Measurements from ENCODE around the gene GNAZ. TPM values are rescaled to one million over a fixed set of nuclear protein-coding genes. Genes with fewer than 3 reads are reported as not detected.
"Not testable (repeated sequence)": the region's sequence is repeated elsewhere in the genome, so short reads cannot be mapped to it uniquely, and the experiment has no call there.

The GNAZ gene
- polyA plus RNA-seq, 3 donors from 2014 or later = 0.50 to 0.96 TPM; not detected in 1

DNA sequence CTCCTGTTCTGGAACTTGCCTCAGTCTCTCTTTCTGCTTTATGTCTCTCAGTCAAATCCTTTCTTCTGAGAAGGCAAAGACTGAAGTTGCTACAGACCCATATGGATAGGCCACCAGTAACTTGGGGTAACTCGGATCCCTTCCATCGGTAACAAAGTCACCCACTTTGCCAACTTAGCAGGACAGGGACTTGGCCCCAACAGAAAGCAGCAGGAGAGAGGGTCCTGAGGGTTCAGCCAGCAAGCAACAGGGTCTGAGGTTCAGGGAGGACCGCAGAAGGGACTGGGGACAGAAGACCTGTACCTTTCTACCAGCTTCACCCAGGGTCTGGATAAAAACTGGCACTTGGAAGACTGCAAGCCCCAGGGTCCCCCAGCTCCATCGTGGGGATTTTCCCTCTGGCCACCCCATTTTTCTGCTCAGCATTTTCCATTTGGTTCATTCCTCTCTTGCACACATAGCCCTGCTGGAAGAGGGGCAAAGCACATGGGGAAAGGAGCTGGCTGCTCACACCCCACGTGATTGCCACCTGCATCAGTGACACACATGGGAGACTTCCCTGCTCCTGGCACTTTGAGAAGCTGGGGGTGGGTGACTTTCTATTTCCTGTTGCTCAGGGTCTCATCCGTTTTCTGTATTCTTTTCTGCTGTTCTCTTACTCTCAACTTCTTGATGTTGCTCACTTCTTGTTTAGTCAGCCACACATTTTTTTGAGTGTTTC, 34.6 kb upstream of the GNAZ start:
- Mint-ChIP-seq H3K36me3 (no peaks in the 10 kb centered on the region), H3K4me3 (no peak overlapping the region), H3K27ac (no peak overlapping the region), H3K9me3 (no peaks in the 10 kb centered on the region), H3K4me1 (no peaks in the 10 kb centered on the region), H3K27me3 (ENCODE audit: low read depth in 3 of 3) (peaks cover 0 to 7% (median 2%) of the 10 kb centered on the region in 3 donors)
- DNase-seq = no peak

- Mint-ChIP-seq H3K9me3 (no peaks in the 10 kb centered on the region), H3K27ac (no peak overlapping the region), H3K27me3 (ENCODE audit: low read depth in 3 of 3) (peaks cover 0 to 7% (median 2%) of the 10 kb centered on the region in 3 donors), H3K36me3 (no peaks in the 10 kb centered on the region), H3K4me3 (no peak overlapping the region), H3K4me1 (no peaks in the 10 kb centered on the region)
- DNase-seq = no peak
Measured at GRCh38 chr22:23036684-23037428, 33.5 kb upstream of the GNAZ start.

GRCh38 chr22:23037429-23038333, 32.6 kb upstream of the GNAZ start:
- Mint-ChIP-seq H3K4me1 (no peaks in the 10 kb centered on the region), H3K36me3 (no peaks in the 10 kb centered on the region), H3K27ac (no peak overlapping the region), H3K27me3 (ENCODE audit: low read depth in 3 of 3) (peaks cover 0 to 7% (median 2%) of the 10 kb centered on the region in 3 donors), H3K9me3 (no peaks in the 10 kb centered on the region), H3K4me3 (no peak overlapping the region)
- no peak for DNase-seq

- no peak overlapping the region for H3K27ac Mint-ChIP-seq
- DNase-seq = no peak
- H3K27me3 Mint-ChIP-seq (ENCODE audit: low read depth in 3 of 3) = peaks cover 0 to 7% (median 2%) of the 10 kb centered on the region in 3 donors
- H3K36me3 Mint-ChIP-seq = no peaks in the 10 kb centered on the region
- H3K4me3 Mint-ChIP-seq = no peak overlapping the region
- H3K9me3 Mint-ChIP-seq = no peaks in the 10 kb centered on the region
- no peaks in the 10 kb centered on the region for H3K4me1 Mint-ChIP-seq
Measured at GRCh38 chr22:23038334-23038642, 32.0 kb upstream of the GNAZ start.

- H3K27ac Mint-ChIP-seq = no peak overlapping the region
- no peak for DNase-seq
- H3K27me3 Mint-ChIP-seq (ENCODE audit: low read depth in 3 of 3) = peaks cover 0 to 7% (median 2%) of the 10 kb centered on the region in 3 donors
- no peaks in the 10 kb centered on the region for H3K9me3 Mint-ChIP-seq
- no peak overlapping the region for H3K4me3 Mint-ChIP-seq
- no peaks in the 10 kb centered on the region for H3K4me1 Mint-ChIP-seq
- no peaks in the 10 kb centered on the region for H3K36me3 Mint-ChIP-seq
Measured at GRCh38 chr22:23038902-23039301, 31.4 kb upstream of the GNAZ start.

DNA sequence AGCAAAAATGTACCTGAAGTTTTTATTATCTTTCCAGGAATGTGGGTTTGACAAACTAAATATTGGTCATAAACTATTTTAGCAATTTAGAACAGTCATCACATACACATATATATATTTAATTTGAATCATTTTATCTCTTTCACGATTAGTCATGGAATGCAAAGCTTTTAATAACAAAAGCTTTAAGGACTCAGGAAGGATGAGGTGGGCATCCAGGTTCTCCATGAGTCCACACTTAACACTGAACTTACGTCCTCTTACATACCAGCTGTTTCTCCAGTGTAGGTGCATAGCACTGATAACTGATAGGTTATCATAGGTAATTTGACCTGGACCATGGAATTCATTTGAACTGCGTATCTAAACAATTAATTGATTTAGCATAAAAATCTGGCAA, 28.1 kb upstream of the GNAZ start:
- Mint-ChIP-seq H3K36me3 (no peaks in the 10 kb centered on the region), H3K4me3 (no peak overlapping the region), H3K9me3 (peaks cover 0 to 4% (median 0%) of the 10 kb centered on the region in 6 donors), H3K27me3 (ENCODE audit: low read depth in 3 of 3) (peaks cover 0 to 9% (median 0%) of the 10 kb centered on the region in 3 donors), H3K4me1 (no peaks in the 10 kb centered on the region), H3K27ac (no peak overlapping the region)
- DNase-seq = no peak

- no peaks in the 10 kb centered on the region for H3K36me3 Mint-ChIP-seq
- H3K4me3 Mint-ChIP-seq = no peak overlapping the region
- no peak for DNase-seq
- H3K27me3 Mint-ChIP-seq (ENCODE audit: low read depth in 3 of 3) = peaks cover 2 to 16% (median 12%) of the 10 kb centered on the region in 3 donors
- H3K27ac Mint-ChIP-seq = no peak overlapping the region
- no peaks in the 10 kb centered on the region for H3K4me1 Mint-ChIP-seq
- peaks cover 0 to 4% (median 0%) of the 10 kb centered on the region in 6 donors for H3K9me3 Mint-ChIP-seq
Measured at GRCh38 chr22:23044570-23044969, 25.7 kb upstream of the GNAZ start.

DNA sequence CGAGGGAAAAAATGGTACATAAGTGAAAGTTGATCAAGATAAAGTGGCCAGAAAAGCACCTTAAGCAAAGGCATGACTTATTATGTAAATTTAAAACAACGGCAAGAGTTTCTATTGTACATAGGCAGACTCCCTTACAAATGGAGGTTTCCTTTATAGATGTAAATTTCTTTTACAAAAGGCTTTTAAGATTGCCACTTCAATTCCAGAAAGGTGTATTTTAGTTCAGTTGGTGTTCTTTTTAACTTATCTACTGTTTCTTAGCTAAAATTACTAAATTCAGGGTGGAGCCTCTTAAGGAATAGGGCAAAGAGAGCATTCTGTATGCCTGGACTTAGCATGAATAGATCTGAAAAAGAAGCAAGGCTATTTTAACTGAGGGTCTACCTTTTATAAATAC, 24.9 kb upstream of the GNAZ start:
- no peaks in the 10 kb centered on the region for H3K4me1 Mint-ChIP-seq
- H3K36me3 Mint-ChIP-seq = no peaks in the 10 kb centered on the region
- DNase-seq = no peak
- no peak overlapping the region for H3K27ac Mint-ChIP-seq
- H3K27me3 Mint-ChIP-seq (ENCODE audit: low read depth in 3 of 3) = peaks cover 4 to 16% (median 12%) of the 10 kb centered on the region in 3 donors
- H3K9me3 Mint-ChIP-seq = peaks cover 0 to 4% (median 0%) of the 10 kb centered on the region in 6 donors
- no peak overlapping the region for H3K4me3 Mint-ChIP-seq

DNA sequence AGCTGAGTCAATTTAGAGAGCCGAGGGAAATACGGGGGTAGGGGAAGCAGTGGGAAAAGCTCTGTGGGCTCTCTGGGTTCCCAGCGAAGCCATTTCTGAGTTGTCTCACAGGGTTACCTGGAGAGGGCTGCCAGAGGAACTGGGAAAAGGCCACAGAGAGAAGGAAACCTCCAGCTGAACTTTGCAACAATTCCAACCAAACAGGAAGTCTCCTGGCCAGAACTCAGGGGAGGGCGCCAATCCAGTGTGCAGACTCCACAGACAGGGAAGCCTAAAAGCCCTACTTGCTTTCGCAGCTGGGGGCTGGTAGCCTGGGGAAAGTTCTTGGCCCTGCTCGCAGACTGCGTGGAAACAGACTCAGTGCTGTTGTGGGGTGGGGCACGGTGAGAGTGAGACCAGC, 23.1 kb upstream of the GNAZ start:
- H3K9me3 Mint-ChIP-seq = peaks cover 0 to 4% (median 0%) of the 10 kb centered on the region in 6 donors
- peaks cover 4 to 16% (median 12%) of the 10 kb centered on the region in 3 donors for H3K27me3 Mint-ChIP-seq (ENCODE audit: low read depth in 3 of 3)
- no peak overlapping the region for H3K4me3 Mint-ChIP-seq
- H3K36me3 Mint-ChIP-seq = no peaks in the 10 kb centered on the region
- no peaks in the 10 kb centered on the region for H3K4me1 Mint-ChIP-seq
- DNase-seq = no peak
- no peak overlapping the region for H3K27ac Mint-ChIP-seq

- Mint-ChIP-seq H3K9me3 (peaks cover 0 to 4% (median 0%) of the 10 kb centered on the region in 6 donors), H3K27me3 (ENCODE audit: low read depth in 3 of 3) (peaks cover 4 to 16% (median 12%) of the 10 kb centered on the region in 3 donors), H3K27ac (no peak overlapping the region), H3K4me1 (no peaks in the 10 kb centered on the region), H3K36me3 (no peaks in the 10 kb centered on the region), H3K4me3 (no peak overlapping the region)
- DNase-seq = no peak
Measured at GRCh38 chr22:23047742-23048141, 22.6 kb upstream of the GNAZ start.

DNA sequence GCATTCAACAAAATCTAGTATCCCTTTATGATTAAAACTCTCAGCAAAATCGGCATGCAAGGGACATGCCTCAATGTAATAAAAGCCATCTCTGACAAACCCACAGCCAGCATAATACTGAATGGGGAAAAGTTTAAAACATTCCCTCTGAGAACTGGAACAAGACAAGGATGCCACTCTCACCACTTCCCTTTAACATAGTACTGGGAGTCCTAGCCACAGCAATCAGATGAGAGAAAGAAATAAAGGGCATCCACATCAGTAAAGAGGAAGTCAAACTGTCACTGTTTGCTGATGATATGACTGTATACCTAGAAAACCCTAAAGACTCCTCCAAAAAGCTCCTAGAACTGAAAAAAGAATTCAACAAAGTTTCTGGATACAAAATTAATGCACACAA, 19.8 kb upstream of the GNAZ start:
- H3K4me3 Mint-ChIP-seq, DNase-seq, H3K27ac Mint-ChIP-seq, H3K36me3 Mint-ChIP-seq, H3K9me3 Mint-ChIP-seq, H3K4me1 Mint-ChIP-seq: not testable (repeated sequence)
- peaks cover 7 to 15% (median 13%) of the 10 kb centered on the region in 3 donors for H3K27me3 Mint-ChIP-seq (ENCODE audit: low read depth in 3 of 3)

GRCh38 chr22:23053051-23053707, 17.1 kb upstream of the GNAZ start:
- Mint-ChIP-seq H3K9me3 (peaks cover 0 to 3% (median under 1%) of the 10 kb centered on the region in 6 donors), H3K27me3 (ENCODE audit: low read depth in 3 of 3) (peaks cover 5 to 9% (median 8%) of the 10 kb centered on the region in 3 donors), H3K4me3 (no peak overlapping the region), H3K4me1 (no peaks in the 10 kb centered on the region), H3K36me3 (peaks cover 0 to 6% (median 0%) of the 10 kb centered on the region in 3 donors), H3K27ac (no peak overlapping the region)
- no peak for DNase-seq

DNA sequence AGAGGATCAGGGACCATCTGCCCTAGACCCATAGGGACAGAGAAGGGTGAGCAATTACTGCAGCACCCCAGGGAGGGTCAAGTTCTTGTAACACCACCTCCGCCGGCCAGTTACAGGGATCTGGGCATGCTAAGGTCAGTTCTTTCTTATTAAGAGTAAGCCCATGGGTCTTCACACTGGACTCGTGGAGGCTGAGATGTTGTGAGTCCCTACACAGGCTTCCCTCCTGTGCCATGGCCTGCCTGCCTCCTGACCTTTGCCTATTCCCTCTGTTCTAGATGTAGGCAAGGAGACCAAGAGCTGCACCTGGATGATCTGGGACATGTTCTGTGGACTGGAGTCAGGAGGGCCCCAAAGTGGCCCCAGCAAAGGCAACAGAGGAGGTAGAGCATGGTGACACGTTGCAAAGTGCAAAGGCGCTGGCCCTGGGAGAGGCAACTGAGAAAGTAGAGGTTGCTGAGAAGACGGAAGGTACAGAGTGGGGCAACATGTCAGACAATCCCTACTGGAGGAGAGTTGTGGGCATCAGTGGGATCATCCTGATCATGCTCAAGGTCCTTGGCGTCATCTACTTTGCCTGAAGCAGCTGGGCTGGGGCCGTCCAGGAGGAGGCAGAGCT, 16.3 kb upstream of the GNAZ start:
- Mint-ChIP-seq H3K4me3 (no peak overlapping the region), H3K27ac (peak overlapping the region in 1 of 6 donors; percentile 58), H3K27me3 (ENCODE audit: low read depth in 3 of 3) (peaks cover 2 to 7% (median 5%) of the 10 kb centered on the region in 3 donors), H3K4me1 (no peaks in the 10 kb centered on the region), H3K9me3 (peaks cover 0 to 3% (median under 1%) of the 10 kb centered on the region in 6 donors), H3K36me3 (peaks cover 0 to 6% (median 0%) of the 10 kb centered on the region in 3 donors)
- DNase-seq = no peak

Data from immature natural killer cell (primary cell).